ENCODE measurements around the gene TNFRSF14.

GRCh38 chr1:2558420-2558819, 2.2 kb downstream of the TNFRSF14 start:
- TF ChIP-seq CTCF (IDR thresholded peaks at IDR 0.05 in 4 of 5, conservative IDR thresholded peaks at IDR 0.05 in 1 of 5) (no peak), POLR2A (IDR thresholded peaks at IDR 0.05) (no peak)
